GF-D8 (cell line): Measurements from ENCODE around the gene CDKN2B.

ENCODE experiments used
- DNase-seq: peaks from one replicate; lab custom pipeline; 2025; lab: John Stamatoyannopoulos, UW

Gene CDKN2B

GRCh38 chr9:21993893-21994555, 15.1 kb downstream of the CDKN2B start, which contains the start of gene CDKN2A:
Gene CDKN2A, minus strand, starts transcription at chr9:21994392.
- no peak for DNase-seq

- DNase-seq = no peak
Observed at GRCh38 chr9:21993007-21993406, 16.1 kb downstream of the CDKN2B start.

GRCh38 chr9:21991072-21991959, 17.8 kb downstream of the CDKN2B start:
- no peak for DNase-seq

- DNase-seq = no peak
Observed at GRCh38 chr9:21989440-21990189, 19.5 kb downstream of the CDKN2B start.

- no peak for DNase-seq
Observed at GRCh38 chr9:21988056-21988990, 20.8 kb downstream of the CDKN2B start.

- no peak for DNase-seq
Observed at GRCh38 chr9:21985964-21986667, 23.0 kb downstream of the CDKN2B start.

- DNase-seq = no peak
Observed at GRCh38 chr9:21984101-21984500, 25.0 kb downstream of the CDKN2B start.

- DNase-seq = no peak
Observed at GRCh38 chr9:21983561-21983935, 25.6 kb downstream of the CDKN2B start.

- no peak for DNase-seq
Observed at GRCh38 chr9:21982861-21983560, 26.1 kb downstream of the CDKN2B start.

- DNase-seq = no peak
Observed at GRCh38 chr9:21982391-21982790, 26.7 kb downstream of the CDKN2B start.

GRCh38 chr9:21976334-21976875, 32.7 kb downstream of the CDKN2B start:
- DNase-seq = no peak

GRCh38 chr9:21974722-21975409, 34.2 kb downstream of the CDKN2B start:
- peak; percentile 9 for DNase-seq

GRCh38 chr9:21974343-21974721, 34.8 kb downstream of the CDKN2B start:
- no peak for DNase-seq

GRCh38 chr9:21972361-21972760, 36.7 kb downstream of the CDKN2B start:
- DNase-seq = no peak

GRCh38 chr9:21970800-21971640, 38.1 kb downstream of the CDKN2B start:
- no peak for DNase-seq

- DNase-seq = no peak
Observed at GRCh38 chr9:21969951-21970799, 38.9 kb downstream of the CDKN2B start.
